ENCODE measurements around the gene NAIF1. TPM values are rescaled to one million over a fixed set of nuclear protein-coding genes. Genes with fewer than 3 reads are reported as not detected.

Gene NAIF1
- total and polyA plus RNA-seq, 2 experiments from 2014 or later = 4.9 to 5.5 TPM

- H3K4me1 Mint-ChIP-seq = peaks cover 44% of the 10 kb centered on the region
- H3K9me3 Mint-ChIP-seq = no peaks in the 10 kb centered on the region
- H3K4me3 Mint-ChIP-seq = no peak overlapping the region
- peak overlapping the region; percentile 93 for H3K27ac Mint-ChIP-seq
- H3K79me2 ChIP-seq (replicated peaks; ENCODE audit: insufficient read depth) = peaks cover 53% of the 10 kb centered on the region
- H3K9me2 ChIP-seq (ENCODE audit: insufficient read depth) = no peaks in the 10 kb centered on the region
- ATAC-seq = peak; percentile 15
- no peaks in the 10 kb centered on the region for H3K27me3 ChIP-seq (ENCODE audit: insufficient read depth)
- peak; percentile 91 for DNase-seq (ENCODE audit: low spot score)
- peak overlapping the region; percentile 87; the same call in 1 of the 2 replicates for H3K27ac ChIP-seq (ENCODE audit: low read depth)
- no peak overlapping the region for H3K4me3 ChIP-seq
- no peak overlapping the region for H3K4me2 ChIP-seq
- no peaks in the 10 kb centered on the region; the same call in 1 of the 2 replicates for H3K36me3 ChIP-seq (ENCODE audit: insufficient read depth)
- H3K36me3 Mint-ChIP-seq (ENCODE audit: low read depth) = no peaks in the 10 kb centered on the region; the same call in 2 of the 3 replicates
- H4K20me1 ChIP-seq (replicated peaks; ENCODE audit: insufficient read depth) = peaks cover 3% of the 10 kb centered on the region
- no peak for TF ChIP-seq EZH2 (IDR thresholded peaks at IDR 0.05; ENCODE audit: low read depth, unreplicated experiment)
- TF ChIP-seq EZH2phosphoT487 (IDR thresholded peaks at IDR 0.05; ENCODE audit: unreplicated experiment) = no peak
- TF ChIP-seq NANOG (IDR thresholded peaks at IDR 0.05; ENCODE audit: borderline replicate concordance) = no peak
- TF ChIP-seq CREB1 (CRISPR knock-in tag; IDR thresholded peaks at IDR 0.05; ENCODE audit: low read depth) = peak; percentile 77
- TF ChIP-seq CTCF (conservative IDR thresholded peaks at IDR 0.05; ENCODE audit: low read depth in 2 of 2) = no peak
- TF ChIP-seq ZNF331 (CRISPR knock-in tag; IDR thresholded peaks at IDR 0.05; ENCODE audit: low read depth) = no peak
- no peak overlapping the region for H2AFZ ChIP-seq
- H3F3A ChIP-seq (replicated peaks; ENCODE audit: low read depth) = peaks cover 13% of the 10 kb centered on the region; the same call in 1 of the 2 replicates
- peaks cover 12% of the 10 kb centered on the region for H3K4me1 ChIP-seq (ENCODE audit: insufficient read depth)
- peaks cover 21% of the 10 kb centered on the region for H3K27me3 Mint-ChIP-seq (ENCODE audit: insufficient read depth, low read depth, poor library complexity)
These were observed 27.2 kb upstream of the NAIF1 start for GRCh38 chr9:128094166-128094949.

- peaks cover 13% of the 10 kb centered on the region; the same call in 1 of the 2 replicates for H3F3A ChIP-seq (replicated peaks; ENCODE audit: low read depth)
- H3K9me2 ChIP-seq (ENCODE audit: insufficient read depth) = no peaks in the 10 kb centered on the region
- no peak overlapping the region for H3K4me2 ChIP-seq
- Mint-ChIP-seq H3K9me3 (no peaks in the 10 kb centered on the region), H3K27ac (peak overlapping the region; percentile 45), H3K4me1 (peaks cover 34% of the 10 kb centered on the region), H3K36me3 (ENCODE audit: low read depth) (no peaks in the 10 kb centered on the region), H3K4me3 (no peak overlapping the region), H3K27me3 (ENCODE audit: insufficient read depth, low read depth, poor library complexity) (peaks cover 11% of the 10 kb centered on the region)
- 0 out of 2 replicates have a peak overlapping the region, but pooled peaks have one; percentile 71 for H3K27ac ChIP-seq (ENCODE audit: low read depth)
- H3K4me3 ChIP-seq = no peak overlapping the region
- H2AFZ ChIP-seq = no peak overlapping the region
- DNase-seq (ENCODE audit: low spot score) (no peak), ATAC-seq (no peak)
- peaks cover 3% of the 10 kb centered on the region for H4K20me1 ChIP-seq (replicated peaks; ENCODE audit: insufficient read depth)
- H3K36me3 ChIP-seq (ENCODE audit: insufficient read depth) = no peaks in the 10 kb centered on the region; the same call in 1 of the 2 replicates
- H3K4me1 ChIP-seq (ENCODE audit: insufficient read depth) = peaks cover 8% of the 10 kb centered on the region; the same call in 1 of the 2 replicates
- H3K27me3 ChIP-seq (ENCODE audit: insufficient read depth) = no peaks in the 10 kb centered on the region
- H3K79me2 ChIP-seq (replicated peaks; ENCODE audit: insufficient read depth) = peaks cover 61% of the 10 kb centered on the region
- TF ChIP-seq REST (IDR thresholded peaks at IDR 0.05; ENCODE audit: unreplicated experiment) (no peak), ZNF331 (CRISPR knock-in tag; IDR thresholded peaks at IDR 0.05; ENCODE audit: low read depth) (no peak), ZNF462 (CRISPR knock-in tag; IDR thresholded peaks at IDR 0.05) (no peak), EZH2 (IDR thresholded peaks at IDR 0.05; ENCODE audit: low read depth, unreplicated experiment) (no peak), EZH2phosphoT487 (IDR thresholded peaks at IDR 0.05; ENCODE audit: unreplicated experiment) (no peak)
These were observed 25.9 kb upstream of the NAIF1 start for GRCh38 chr9:128093011-128093410.

All from GM23338 (cell line).